ENCODE results near the gene SIM2. TPM values are rescaled to one million over a fixed set of nuclear protein-coding genes. Genes with fewer than 3 reads are reported as not detected.

The SIM2 gene
- total RNA-seq, 2 experiments from 2014 or later: 1.8 to 2.2 TPM

- no peak for DNase-seq
- Mint-ChIP-seq H3K9me3 (no peaks in the 10 kb centered on the region), H3K36me3 (no peaks in the 10 kb centered on the region), H3K4me1 (ENCODE audit: low read depth) (peaks cover 29% of the 10 kb centered on the region), H3K27ac (no peak overlapping the region), H3K27me3 (peaks cover 70% of the 10 kb centered on the region), H3K4me3 (no peak overlapping the region)
- intact Hi-C loops (cut with micrococcal nuclease): no loop called here
- CTCF ChIA-PET: interaction anchor here (0.6 to 1.3 kb wide), 4 partner anchors 8 to 216 kb away, joined by 3 to 4 read pairs (median 3); no protein-coding TSS in a partner anchor
- POLR2A ChIA-PET: no interaction called here
Observed at GRCh38 chr21:36710729-36711048, 11.8 kb downstream of the SIM2 start.

DNA sequence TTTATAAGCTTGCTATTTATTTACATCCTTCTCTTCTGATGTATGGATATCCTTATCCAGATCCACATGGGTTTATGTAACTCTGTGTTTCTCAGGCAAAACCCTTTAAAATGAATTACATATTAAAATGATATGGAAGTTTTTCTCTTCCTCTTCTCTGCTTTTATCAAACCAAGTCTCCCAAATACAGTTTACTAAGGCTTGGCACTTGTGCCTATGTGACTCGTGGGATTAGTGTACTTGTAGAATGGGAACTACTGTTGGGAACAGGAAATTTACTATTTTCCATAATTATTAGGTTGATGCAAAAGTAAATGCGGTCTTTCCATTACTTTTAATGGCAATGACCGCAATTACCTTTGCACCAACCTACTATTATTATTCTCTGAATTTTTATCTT is 14.8 kb downstream of the SIM2 start:
- no peak for DNase-seq
- peaks cover 62% of the 10 kb centered on the region for H3K27me3 Mint-ChIP-seq
- intact Hi-C loops (cut with micrococcal nuclease): no loop called here
- CTCF ChIA-PET: no interaction called here
- H3K36me3 Mint-ChIP-seq: no peaks in the 10 kb centered on the region
- peaks cover 6% of the 10 kb centered on the region for H3K4me1 Mint-ChIP-seq (ENCODE audit: low read depth)
- H3K9me3 Mint-ChIP-seq: no peaks in the 10 kb centered on the region
- H3K27ac Mint-ChIP-seq: no peak overlapping the region
- POLR2A ChIA-PET: no interaction called here
- no peak overlapping the region for H3K4me3 Mint-ChIP-seq

GRCh38 chr21:36716387-36716786 is 17.5 kb downstream of the SIM2 start:
- intact Hi-C loops (cut with micrococcal nuclease): no loop called here
- Mint-ChIP-seq H3K4me3 (no peak overlapping the region), H3K27ac (no peak overlapping the region), H3K4me1 (ENCODE audit: low read depth) (no peaks in the 10 kb centered on the region), H3K36me3 (no peaks in the 10 kb centered on the region), H3K27me3 (peaks cover 56% of the 10 kb centered on the region), H3K9me3 (no peaks in the 10 kb centered on the region)
- no peak for DNase-seq
- ChIA-PET CTCF (interaction anchor here (0.6 to 1.0 kb wide), 3 partner anchors 86 to 214 kb away, joined by 3 to 5 read pairs (median 5); no protein-coding TSS in a partner anchor), POLR2A (no interaction called here)

DNA sequence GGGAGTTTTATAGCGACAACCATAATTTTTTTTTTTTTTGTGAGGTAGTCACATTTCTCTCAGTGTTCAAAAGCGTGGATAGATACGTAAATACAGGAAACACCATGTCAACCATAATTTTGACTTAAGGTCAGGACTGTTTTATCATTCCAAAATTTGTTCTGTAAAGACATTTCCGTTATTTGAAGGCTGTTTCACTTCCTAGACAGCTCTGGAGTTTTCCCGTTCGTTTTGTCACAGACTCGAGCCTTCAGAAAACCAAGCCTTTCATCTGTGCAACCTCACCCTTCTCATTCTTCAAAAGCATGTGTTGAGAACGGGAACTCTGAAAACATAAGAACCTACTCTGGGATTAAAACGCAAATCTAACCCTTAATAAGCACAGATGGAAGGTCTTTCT is 17.9 kb downstream of the SIM2 start:
- intact Hi-C loops (cut with micrococcal nuclease): no loop called here

GRCh38 chr21:36717976-36718375 is 19.1 kb downstream of the SIM2 start:
- no peak overlapping the region for H3K27ac Mint-ChIP-seq
- ChIA-PET POLR2A (no interaction called here), CTCF (no interaction called here)
- no peak for DNase-seq
- no peak overlapping the region for H3K4me3 Mint-ChIP-seq
- H3K36me3 Mint-ChIP-seq: no peaks in the 10 kb centered on the region
- H3K27me3 Mint-ChIP-seq: peaks cover 48% of the 10 kb centered on the region
- H3K4me1 Mint-ChIP-seq (ENCODE audit: low read depth): no peaks in the 10 kb centered on the region
- intact Hi-C loops (cut with micrococcal nuclease): no loop called here
- H3K9me3 Mint-ChIP-seq: no peaks in the 10 kb centered on the region

More for the DNA sequence above, 17.9 kb downstream of the SIM2 start:
- H3K4me1 Mint-ChIP-seq (ENCODE audit: low read depth): no peaks in the 10 kb centered on the region
- peaks cover 55% of the 10 kb centered on the region for H3K27me3 Mint-ChIP-seq
- no peak for DNase-seq
- H3K9me3 Mint-ChIP-seq: no peaks in the 10 kb centered on the region
- ChIA-PET POLR2A (no interaction called here), CTCF (interaction anchor here (0.7 to 1.0 kb wide), 2 partner anchors 86 to 137 kb away, joined by 3 to 5 read pairs; no protein-coding TSS in a partner anchor)
- no peaks in the 10 kb centered on the region for H3K36me3 Mint-ChIP-seq
- no peak overlapping the region for H3K4me3 Mint-ChIP-seq
- H3K27ac Mint-ChIP-seq: no peak overlapping the region

GRCh38 chr21:36718951-36719501 is 20.1 kb downstream of the SIM2 start:
- Mint-ChIP-seq H3K27ac (no peak overlapping the region), H3K9me3 (no peaks in the 10 kb centered on the region), H3K4me3 (no peak overlapping the region), H3K36me3 (no peaks in the 10 kb centered on the region), H3K27me3 (peaks cover 40% of the 10 kb centered on the region), H3K4me1 (ENCODE audit: low read depth) (no peaks in the 10 kb centered on the region)
- ChIA-PET POLR2A (no interaction called here), CTCF (no interaction called here)
- no peak for DNase-seq
- intact Hi-C loops (cut with micrococcal nuclease): no loop called here

DNA sequence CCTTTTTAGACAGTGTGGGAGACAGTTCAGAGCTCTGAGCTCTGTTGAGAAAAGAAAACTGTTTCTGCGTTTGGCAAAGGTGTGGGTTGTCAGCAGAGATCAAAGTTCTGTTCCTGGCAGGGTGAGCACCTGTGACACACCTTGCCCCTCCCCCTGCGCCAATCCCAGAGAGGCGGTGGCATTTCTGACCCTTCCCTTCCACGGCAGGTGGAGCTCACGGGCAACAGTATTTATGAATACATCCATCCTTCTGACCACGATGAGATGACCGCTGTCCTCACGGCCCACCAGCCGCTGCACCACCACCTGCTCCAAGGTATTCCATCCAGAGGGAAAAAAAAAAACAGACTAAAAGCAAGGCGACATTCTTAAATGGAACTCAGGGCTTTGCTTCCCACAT is 20.7 kb downstream of the SIM2 start:
- POLR2A ChIA-PET: no interaction called here
- Mint-ChIP-seq H3K4me3 (no peak overlapping the region), H3K9me3 (no peaks in the 10 kb centered on the region), H3K27ac (no peak overlapping the region), H3K4me1 (ENCODE audit: low read depth) (no peaks in the 10 kb centered on the region), H3K27me3 (peaks cover 36% of the 10 kb centered on the region), H3K36me3 (no peaks in the 10 kb centered on the region)
- CTCF ChIA-PET: no interaction called here
- intact Hi-C loops (cut with micrococcal nuclease): no loop called here
- DNase-seq: no peak

DNA sequence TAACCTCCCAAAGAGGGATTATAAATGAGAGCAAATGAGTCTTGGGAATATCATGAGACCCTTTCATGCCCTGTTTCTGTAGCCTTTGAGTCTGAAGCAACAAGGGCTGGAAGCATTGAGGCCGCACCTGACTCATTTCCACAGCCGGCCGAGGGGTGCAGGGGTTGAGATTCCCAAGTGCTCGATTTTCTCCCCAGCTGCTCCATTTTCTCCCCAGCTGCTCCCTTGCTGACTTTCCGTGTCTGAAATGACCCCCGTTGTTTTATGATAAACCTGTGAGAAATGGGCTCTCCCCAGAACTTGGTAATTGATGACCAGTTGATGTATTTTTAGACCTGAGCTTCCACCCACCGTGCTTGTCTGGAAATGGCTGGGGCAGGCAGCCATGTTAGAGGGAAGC is 22.9 kb downstream of the SIM2 start:
- H3K27ac Mint-ChIP-seq: no peak overlapping the region
- DNase-seq: no peak
- H3K27me3 Mint-ChIP-seq: peaks cover 23% of the 10 kb centered on the region
- no peak overlapping the region for H3K4me3 Mint-ChIP-seq
- no peaks in the 10 kb centered on the region for H3K4me1 Mint-ChIP-seq (ENCODE audit: low read depth)
- no peaks in the 10 kb centered on the region for H3K36me3 Mint-ChIP-seq
- CTCF ChIA-PET: no interaction called here
- H3K9me3 Mint-ChIP-seq: no peaks in the 10 kb centered on the region
- intact Hi-C loops (cut with micrococcal nuclease): no loop called here
- POLR2A ChIA-PET: no interaction called here

DNA sequence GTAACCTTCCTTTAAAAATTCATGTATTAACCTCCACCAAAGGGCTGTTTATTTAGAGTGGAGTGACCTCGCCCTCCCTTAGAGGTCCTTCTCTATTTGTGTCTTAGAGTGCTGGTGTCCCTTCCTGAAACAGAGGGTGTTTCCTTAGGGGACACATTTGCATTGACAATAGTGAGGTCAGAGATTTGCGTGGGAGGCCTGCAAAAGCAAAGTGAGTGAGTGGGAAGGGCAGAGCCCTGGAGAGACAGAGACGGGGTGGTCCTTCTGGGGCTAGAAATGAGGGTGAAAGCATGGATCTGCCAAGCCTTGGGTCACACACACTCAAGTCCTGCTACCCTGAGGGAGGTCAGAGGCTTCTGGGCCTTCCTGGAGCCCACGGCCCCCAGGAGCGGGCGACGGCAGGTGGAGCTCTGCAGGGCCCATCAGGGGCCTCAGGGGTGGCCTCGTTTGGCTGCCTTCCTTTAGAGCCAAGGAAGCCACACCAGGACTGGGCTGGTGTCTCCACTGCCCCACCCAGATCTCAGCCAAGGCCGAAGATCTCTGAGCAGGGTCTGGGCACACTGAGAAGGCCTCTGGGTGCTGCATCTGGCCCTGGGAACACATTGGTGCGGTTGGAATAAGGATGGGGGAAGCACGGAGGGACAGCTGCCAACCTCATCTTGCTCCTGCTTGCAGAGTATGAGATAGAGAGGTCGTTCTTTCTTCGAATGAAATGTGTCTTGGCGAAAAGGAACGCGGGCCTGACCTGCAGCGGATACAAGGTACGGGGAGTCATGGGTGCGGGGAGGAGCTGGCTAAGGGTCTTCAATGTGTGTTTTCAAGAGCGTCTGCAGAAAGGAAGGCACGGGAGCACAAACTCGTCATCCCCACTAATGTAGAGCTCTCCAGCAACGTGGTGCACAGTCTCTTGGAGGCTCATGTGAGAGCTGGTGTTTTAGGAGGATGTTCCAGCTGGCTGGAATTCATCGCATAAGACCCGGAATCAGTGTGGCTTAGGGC is 23.8 kb downstream of the SIM2 start:
- Mint-ChIP-seq H3K4me1 (ENCODE audit: low read depth) (no peaks in the 10 kb centered on the region), H3K36me3 (no peaks in the 10 kb centered on the region), H3K9me3 (no peaks in the 10 kb centered on the region), H3K27ac (no peak overlapping the region), H3K4me3 (no peak overlapping the region), H3K27me3 (peaks cover 21% of the 10 kb centered on the region)
- ChIA-PET CTCF (no interaction called here), POLR2A (no interaction called here)
- intact Hi-C loops (cut with micrococcal nuclease): no loop called here
- DNase-seq: no peak

DNA sequence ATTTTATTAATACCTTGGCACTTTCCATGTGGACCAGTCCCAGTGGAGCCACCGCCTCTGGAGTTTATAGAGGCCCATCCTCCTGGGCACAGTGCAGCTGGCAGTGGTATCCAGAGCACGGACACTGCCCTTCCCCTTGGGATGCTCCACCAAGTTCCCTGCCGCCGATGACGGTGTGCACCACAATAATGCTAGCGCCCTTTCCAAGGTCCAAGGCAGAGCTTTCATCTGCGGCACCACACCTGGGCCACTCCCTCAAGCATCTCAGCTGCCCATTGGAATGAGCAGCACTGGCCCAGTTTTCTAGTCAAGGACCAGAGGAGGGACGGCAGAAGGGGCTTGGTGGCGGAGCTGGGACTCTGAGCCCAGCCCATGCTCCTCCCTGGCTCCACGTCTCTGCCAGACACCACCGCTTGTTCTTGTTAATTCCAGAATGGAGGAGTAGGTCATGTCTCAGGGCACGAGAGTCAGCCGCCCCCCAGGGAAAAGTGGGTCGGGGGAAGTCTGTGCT is 24.5 kb downstream of the SIM2 start:
- H3K36me3 Mint-ChIP-seq: no peaks in the 10 kb centered on the region
- DNase-seq: no peak
- H3K27me3 Mint-ChIP-seq: peaks cover 18% of the 10 kb centered on the region
- no peak overlapping the region for H3K27ac Mint-ChIP-seq
- no peak overlapping the region for H3K4me3 Mint-ChIP-seq
- H3K4me1 Mint-ChIP-seq (ENCODE audit: low read depth): no peaks in the 10 kb centered on the region
- intact Hi-C loops (cut with micrococcal nuclease): no loop called here
- ChIA-PET CTCF (no interaction called here), POLR2A (no interaction called here)
- H3K9me3 Mint-ChIP-seq: no peaks in the 10 kb centered on the region

GRCh38 chr21:36724660-36725059 is 25.7 kb downstream of the SIM2 start:
- Mint-ChIP-seq H3K4me3 (no peak overlapping the region), H3K36me3 (no peaks in the 10 kb centered on the region)
- CTCF ChIA-PET: no interaction called here

GRCh38 chr21:36725793-36726386 is 27.0 kb downstream of the SIM2 start:
- ChIA-PET CTCF (interaction anchor here (1.9 kb wide), 1 partner anchor 95 kb away, joined by 6 read pairs; no protein-coding TSS in a partner anchor), POLR2A (no interaction called here)
- H3K27me3 Mint-ChIP-seq: peaks cover 8% of the 10 kb centered on the region
- no peaks in the 10 kb centered on the region for H3K4me1 Mint-ChIP-seq (ENCODE audit: low read depth)
- H3K36me3 Mint-ChIP-seq: no peaks in the 10 kb centered on the region
- intact Hi-C loops (cut with micrococcal nuclease): no loop called here
- H3K4me3 Mint-ChIP-seq: no peak overlapping the region
- no peak for DNase-seq
- no peaks in the 10 kb centered on the region for H3K9me3 Mint-ChIP-seq
- H3K27ac Mint-ChIP-seq: no peak overlapping the region

More at GRCh38 chr21:36724660-36725059, 25.7 kb downstream of the SIM2 start:
- Mint-ChIP-seq H3K4me1 (ENCODE audit: low read depth) (no peaks in the 10 kb centered on the region), H3K27me3 (peaks cover 9% of the 10 kb centered on the region), H3K27ac (no peak overlapping the region), H3K9me3 (no peaks in the 10 kb centered on the region)
- POLR2A ChIA-PET: no interaction called here
- DNase-seq: no peak
- intact Hi-C loops (cut with micrococcal nuclease): no loop called here

All from activated CD4-positive, alpha-beta memory T cell treated with anti-CD3 and anti-CD28 coated beads for 36 hours (primary cell).